ENCODE measurements around the gene HIRA. TPM values are rescaled to one million over a fixed set of nuclear protein-coding genes. Genes with fewer than 3 reads are reported as not detected.

Gene HIRA
- total and polyA plus RNA-seq, 2 experiments from 2014 or later, result 2.7 to 18.6 TPM

GRCh38 chr22:19406281-19406811 is 25.2 kb downstream of the HIRA start:
- no peaks in the 10 kb centered on the region for H3F3A ChIP-seq (ENCODE audit: insufficient read depth)
- H2AFZ ChIP-seq, result no peak overlapping the region
- H3K9me3 ChIP-seq (ENCODE audit: low read depth), result no peaks in the 10 kb centered on the region
- no peaks in the 10 kb centered on the region for H3K4me1 ChIP-seq (ENCODE audit: insufficient read depth)
- no peaks in the 10 kb centered on the region for H3K27me3 ChIP-seq (replicated peaks; ENCODE audit: insufficient read depth)
- peaks cover 53% of the 10 kb centered on the region for H3K79me2 ChIP-seq (ENCODE audit: insufficient read depth)
- in situ Hi-C loops (cut with MboI), result no loop called here
- no peaks in the 10 kb centered on the region for H3K9me2 ChIP-seq (ENCODE audit: insufficient read depth)
- 93 to 97% methylated on average over 3 of the region's 3 CpGs for WGBS, 2 experiments (ENCODE audit: low coverage in 1 of 2, low lambda C conversion rate in 2 of 2, missing lambda C conversion rate in 2 of 2)
- no peak overlapping the region for H3K27ac ChIP-seq
- H3K4me3 ChIP-seq, result no peak overlapping the region
- no peaks in the 10 kb centered on the region; the same call in 1 of the 2 replicates for H4K20me1 ChIP-seq (ENCODE audit: insufficient read depth)
- peaks cover 36% of the 10 kb centered on the region for H3K36me3 ChIP-seq (ENCODE audit: low read depth)
- no peak overlapping the region for H3K4me2 ChIP-seq (ENCODE audit: unreplicated experiment)
- DNase-seq, result no peak
- TF ChIP-seq EZH2 (IDR thresholded peaks at IDR 0.05; ENCODE audit: insufficient read depth, poor library complexity, severe bottlenecking) (no peak), EZH2phosphoT487 (IDR thresholded peaks at IDR 0.05; ENCODE audit: insufficient read depth, low read depth) (no peak)
- H3K9ac ChIP-seq, result no peak overlapping the region

DNA sequence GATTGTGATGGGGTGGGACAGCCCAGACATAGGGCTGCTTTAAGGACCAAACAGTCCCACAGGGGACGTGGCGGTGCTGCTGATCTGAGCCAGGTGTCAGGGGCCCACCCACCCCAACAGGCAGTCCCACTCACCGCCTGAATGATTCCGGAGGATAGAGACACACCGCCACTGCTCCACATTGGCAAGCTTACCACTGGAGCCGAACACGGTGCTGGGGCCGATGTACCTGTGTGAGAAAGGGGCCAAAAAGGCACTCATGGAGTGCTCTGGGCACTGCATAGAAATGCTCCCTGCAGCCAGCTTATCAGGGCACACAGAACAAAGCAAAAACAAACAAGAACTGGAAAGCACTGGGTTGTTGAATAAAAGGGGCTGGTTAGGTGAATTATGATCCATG is 25.9 kb downstream of the HIRA start:
- 98 to 100% methylated on average over 8 of the region's 8 CpGs for WGBS, 2 experiments (ENCODE audit: low coverage in 1 of 2, low lambda C conversion rate in 2 of 2, missing lambda C conversion rate in 2 of 2)
- Histone ChIP-seq H3K27me3 (replicated peaks; ENCODE audit: insufficient read depth) (no peaks in the 10 kb centered on the region), H3K36me3 (ENCODE audit: low read depth) (peaks cover 36% of the 10 kb centered on the region), H3K4me2 (ENCODE audit: unreplicated experiment) (no peak overlapping the region), H3K9me3 (ENCODE audit: low read depth) (no peaks in the 10 kb centered on the region), H3K4me3 (no peak overlapping the region), H3K4me1 (ENCODE audit: insufficient read depth) (no peaks in the 10 kb centered on the region), H3F3A (ENCODE audit: insufficient read depth) (no peaks in the 10 kb centered on the region), H2AFZ (no peak overlapping the region), H3K9ac (no peak overlapping the region), H4K20me1 (ENCODE audit: insufficient read depth) (no peaks in the 10 kb centered on the region; the same call in 1 of the 2 replicates), H3K79me2 (ENCODE audit: insufficient read depth) (peaks cover 47% of the 10 kb centered on the region), H3K27ac (no peak overlapping the region), H3K9me2 (ENCODE audit: insufficient read depth) (no peaks in the 10 kb centered on the region)
- TF ChIP-seq EZH2phosphoT487 (IDR thresholded peaks at IDR 0.05; ENCODE audit: insufficient read depth, low read depth), result no peak
- TF ChIP-seq EZH2 (IDR thresholded peaks at IDR 0.05; ENCODE audit: insufficient read depth, poor library complexity, severe bottlenecking), result no peak
- no peak for DNase-seq
- in situ Hi-C loops (cut with MboI), result no loop called here

- WGBS, 2 experiments (ENCODE audit: low coverage in 1 of 2, low lambda C conversion rate in 2 of 2, missing lambda C conversion rate in 2 of 2), result 92 to 94% methylated on average over 4 of the region's 4 CpGs
- in situ Hi-C loops (cut with MboI), result no loop called here
- no peaks in the 10 kb centered on the region for H3K9me3 ChIP-seq (ENCODE audit: low read depth)
- H3K4me3 ChIP-seq, result no peak overlapping the region
- H4K20me1 ChIP-seq (ENCODE audit: insufficient read depth), result no peaks in the 10 kb centered on the region
- no peaks in the 10 kb centered on the region for H3K9me2 ChIP-seq (ENCODE audit: insufficient read depth)
- peaks cover 42% of the 10 kb centered on the region for H3K79me2 ChIP-seq (ENCODE audit: insufficient read depth)
- TF ChIP-seq EZH2phosphoT487 (IDR thresholded peaks at IDR 0.05; ENCODE audit: insufficient read depth, low read depth), result no peak
- TF ChIP-seq EZH2 (IDR thresholded peaks at IDR 0.05; ENCODE audit: insufficient read depth, poor library complexity, severe bottlenecking), result no peak
- H3F3A ChIP-seq (ENCODE audit: insufficient read depth), result no peaks in the 10 kb centered on the region
- H2AFZ ChIP-seq, result no peak overlapping the region
- H3K4me1 ChIP-seq (ENCODE audit: insufficient read depth), result no peaks in the 10 kb centered on the region
- DNase-seq, result no peak
- no peak overlapping the region for H3K4me2 ChIP-seq (ENCODE audit: unreplicated experiment)
- no peak overlapping the region for H3K9ac ChIP-seq
- H3K36me3 ChIP-seq (ENCODE audit: low read depth), result peaks cover 36% of the 10 kb centered on the region
- no peaks in the 10 kb centered on the region for H3K27me3 ChIP-seq (replicated peaks; ENCODE audit: insufficient read depth)
- no peak overlapping the region for H3K27ac ChIP-seq
Observed at GRCh38 chr22:19405133-19405532, 26.4 kb downstream of the HIRA start.

DNA sequence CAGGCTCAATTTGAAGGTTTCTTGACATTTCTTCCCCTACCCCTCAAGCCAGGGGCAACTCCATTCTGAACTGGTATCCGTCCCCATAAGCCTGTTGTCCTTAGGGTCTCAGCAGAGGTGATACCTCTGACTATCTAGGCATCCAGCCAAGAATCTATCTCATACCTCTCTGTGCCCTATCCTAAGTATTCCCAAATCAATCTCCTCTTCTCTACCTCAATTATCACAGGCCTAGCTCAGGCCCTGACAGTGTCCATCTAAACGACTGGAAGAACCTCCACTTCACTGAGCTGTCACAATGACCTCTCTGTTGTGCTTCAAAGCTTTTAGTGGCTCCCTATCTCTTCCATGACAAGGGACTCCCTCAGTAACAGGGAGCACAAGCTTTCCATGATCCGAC is 26.9 kb downstream of the HIRA start:
- H3K9ac ChIP-seq, result no peak overlapping the region
- H3K27me3 ChIP-seq (replicated peaks; ENCODE audit: insufficient read depth), result no peaks in the 10 kb centered on the region
- no peaks in the 10 kb centered on the region for H3K9me3 ChIP-seq (ENCODE audit: low read depth)
- TF ChIP-seq EZH2 (IDR thresholded peaks at IDR 0.05; ENCODE audit: insufficient read depth, poor library complexity, severe bottlenecking) (no peak), EZH2phosphoT487 (IDR thresholded peaks at IDR 0.05; ENCODE audit: insufficient read depth, low read depth) (no peak)
- no peak overlapping the region for H2AFZ ChIP-seq
- H3F3A ChIP-seq (ENCODE audit: insufficient read depth), result no peaks in the 10 kb centered on the region
- DNase-seq, result no peak
- in situ Hi-C loops (cut with MboI), result no loop called here
- peaks cover 37% of the 10 kb centered on the region for H3K79me2 ChIP-seq (ENCODE audit: insufficient read depth)
- no peaks in the 10 kb centered on the region for H3K9me2 ChIP-seq (ENCODE audit: insufficient read depth)
- peaks cover 36% of the 10 kb centered on the region for H3K36me3 ChIP-seq (ENCODE audit: low read depth)
- no peak overlapping the region for H3K4me3 ChIP-seq
- 92 to 97% methylated on average over 3 of the region's 3 CpGs for WGBS, 2 experiments (ENCODE audit: low coverage in 1 of 2, low lambda C conversion rate in 2 of 2, missing lambda C conversion rate in 2 of 2)
- no peaks in the 10 kb centered on the region for H3K4me1 ChIP-seq (ENCODE audit: insufficient read depth)
- H3K27ac ChIP-seq, result no peak overlapping the region
- H3K4me2 ChIP-seq (ENCODE audit: unreplicated experiment), result no peak overlapping the region
- no peaks in the 10 kb centered on the region for H4K20me1 ChIP-seq (ENCODE audit: insufficient read depth)
